ENCODE results near the gene RDH5.

Gene RDH5

GRCh38 chr12:55732288-55732687 is 12.1 kb downstream of the RDH5 start:
- Mint-ChIP-seq H3K27ac (peak overlapping the region in 2 of 3 experiments; percentile 23 to 26), H3K27me3 (ENCODE audit: low read depth) (no peaks in the 10 kb centered on the region), H3K4me3 (no peak overlapping the region), H3K4me1 (peaks cover 34% of the 10 kb centered on the region), H3K9me3 (no peaks in the 10 kb centered on the region), H3K36me3 (ENCODE audit: low read depth) (peaks cover 4% of the 10 kb centered on the region)
- no peak for TF ChIP-seq CTCF (IDR thresholded peaks at IDR 0.05; ENCODE audit: unreplicated experiment in 3 of 3)

- Mint-ChIP-seq H3K4me1 (peaks cover 37% of the 10 kb centered on the region), H3K27me3 (ENCODE audit: low read depth) (no peaks in the 10 kb centered on the region), H3K36me3 (ENCODE audit: low read depth) (no peaks in the 10 kb centered on the region), H3K9me3 (no peaks in the 10 kb centered on the region), H3K27ac (no peak overlapping the region), H3K4me3 (no peak overlapping the region)
- no peak for TF ChIP-seq CTCF (IDR thresholded peaks at IDR 0.05; ENCODE audit: unreplicated experiment in 3 of 3)
Observed at GRCh38 chr12:55733021-55733555, 12.9 kb downstream of the RDH5 start.

- no peak for TF ChIP-seq CTCF (IDR thresholded peaks at IDR 0.05; ENCODE audit: unreplicated experiment in 3 of 3)
- peaks cover 43% of the 10 kb centered on the region for H3K4me1 Mint-ChIP-seq
- H3K27ac Mint-ChIP-seq, result no peak overlapping the region
- H3K36me3 Mint-ChIP-seq (ENCODE audit: low read depth), result no peaks in the 10 kb centered on the region
- no peaks in the 10 kb centered on the region for H3K27me3 Mint-ChIP-seq (ENCODE audit: low read depth)
- H3K4me3 Mint-ChIP-seq, result no peak overlapping the region
- H3K9me3 Mint-ChIP-seq, result no peaks in the 10 kb centered on the region
Observed at GRCh38 chr12:55733858-55734257, 13.7 kb downstream of the RDH5 start.

GRCh38 chr12:55734595-55734994 is 14.4 kb downstream of the RDH5 start:
- Mint-ChIP-seq H3K27me3 (ENCODE audit: low read depth) (no peaks in the 10 kb centered on the region), H3K27ac (no peak overlapping the region), H3K4me1 (peaks cover 44% of the 10 kb centered on the region), H3K4me3 (no peak overlapping the region), H3K36me3 (ENCODE audit: low read depth) (no peaks in the 10 kb centered on the region), H3K9me3 (no peaks in the 10 kb centered on the region)
- TF ChIP-seq CTCF (IDR thresholded peaks at IDR 0.05; ENCODE audit: unreplicated experiment in 3 of 3), result no peak

- Mint-ChIP-seq H3K9me3 (no peaks in the 10 kb centered on the region), H3K27me3 (ENCODE audit: low read depth) (no peaks in the 10 kb centered on the region), H3K4me3 (peak overlapping the region in 2 of 3 experiments; percentile 7 to 35), H3K36me3 (ENCODE audit: low read depth) (no peaks in the 10 kb centered on the region), H3K4me1 (peaks cover 29% of the 10 kb centered on the region), H3K27ac (peak overlapping the region; percentile 92 to 96 (median 94))
- no peak for TF ChIP-seq CTCF (IDR thresholded peaks at IDR 0.05; ENCODE audit: unreplicated experiment in 3 of 3)
Observed at GRCh38 chr12:55736076-55736475, 15.9 kb downstream of the RDH5 start.

All from nephron (organoid).